OCI-LY7 (cell line): ENCODE measurements around the gene CCDC91. TPM values are rescaled to one million over a fixed set of nuclear protein-coding genes. Genes with fewer than 3 reads are reported as not detected.
"Not testable (repeated sequence)": the region's sequence is repeated elsewhere in the genome, so short reads cannot be mapped to it uniquely, and the experiment has no call there.

Source experiments
- BruUV-seq: library from RNA; stranded (reverse); fragments of 400-500 nt; replicated peaks from 2 replicates; lab custom pipeline; 2021; lab: Mats Ljungman, UMichigan
- CTCF ChIA-PET: fragments of 300-600 bp; sonication (Branson Sonifier 250); formaldehyde crosslinking; loops from one replicate; lab custom pipeline; 2022; ENCODE audit warnings: antibody characterized with exemption; ENCODE audit not compliant: unreplicated experiment; lab: Charles Lee
- POLR2A ChIA-PET: fragments of 300-600 bp; sonication (Branson Sonifier 250); formaldehyde crosslinking; loops from one replicate; lab custom pipeline; 2022; ENCODE audit warnings: antibody characterized with exemption; lab: Charles Lee
- DNase-seq: peaks from one replicate; pipeline ENCODE4 v3.0.0-alpha.2; 2015; ENCODE audit warnings: low spot score
- H2AFZ ChIP-seq: fragments of 200-600 bp; sonication (generic), shearing (Covaris generic); 2 replicates; pipeline ENCODE4 v1.6.1; 2014; ENCODE audit warnings: mild to moderate bottlenecking, antibody characterized with exemption, low read length, moderate library complexity
- H3K27ac ChIP-seq: fragments of 200-600 bp; sonication (generic); 2 replicates; pipeline ENCODE4 v1.5.1; 2014; ENCODE audit warnings: mixed run types, low read depth, mild to moderate bottlenecking, moderate library complexity, low read length, inconsistent platforms; ENCODE audit not compliant: poor library complexity, severe bottlenecking
- H3K36me3 ChIP-seq: fragments of 200-600 bp; sonication (generic); 2 replicates; pipeline ENCODE4 v1.6.1; 2014; ENCODE audit warnings: mild to moderate bottlenecking, antibody characterized with exemption, low read length, moderate library complexity, mixed read lengths; ENCODE audit not compliant: insufficient read depth
- H3K4me1 ChIP-seq: fragments of 200-600 bp; sonication (generic); 2 replicates; pipeline ENCODE4 v1.5.1; 2014; ENCODE audit warnings: mild to moderate bottlenecking, low read length; ENCODE audit not compliant: insufficient read depth, poor library complexity, severe bottlenecking
- H3K4me2 ChIP-seq: fragments of 200-600 bp; sonication (generic); 2 replicates; pipeline ENCODE4 v1.6.1; 2014; ENCODE audit warnings: mild to moderate bottlenecking, low read length
- H3K4me3 ChIP-seq: fragments of 200-600 bp; sonication (generic); 2 replicates; pipeline ENCODE4 v1.5.1; 2014; ENCODE audit warnings: mild to moderate bottlenecking, low read depth, low read length; ENCODE audit not compliant: poor library complexity, severe bottlenecking
- H3K79me2 ChIP-seq: fragments of 200-600 bp; sonication (generic); 2 replicates; pipeline ENCODE4 v1.6.1; 2016; ENCODE audit warnings: low read depth, mild to moderate bottlenecking, low read length, moderate library complexity, mixed read lengths; ENCODE audit not compliant: insufficient read depth
- H3K9me2 ChIP-seq: fragments of 200-600 bp; sonication (generic); 2 replicates; pipeline ENCODE4 v1.6.1; 2016; ENCODE audit warnings: mild to moderate bottlenecking, low read length, mixed read lengths; ENCODE audit not compliant: insufficient read depth
- H3K9me3 ChIP-seq: fragments of 200-600 bp; sonication (generic); 2 replicates; pipeline ENCODE4 v1.6.1; 2014; ENCODE audit warnings: mild to moderate bottlenecking, mixed run types, low read length, mixed read lengths
- H4K20me1 ChIP-seq: fragments of 200-600 bp; sonication (generic); 2 replicates; pipeline ENCODE4 v1.6.1; 2014; ENCODE audit warnings: mild to moderate bottlenecking, antibody characterized with exemption, low read length, moderate library complexity, mixed read lengths; ENCODE audit not compliant: insufficient read depth
- CTCF ChIP-seq: fragments of 200-600 bp; sonication (generic); conservative IDR thresholded peaks from 2 replicates; pipeline ENCODE4 v1.5.1; 2014; ENCODE audit warnings: mild to moderate bottlenecking, antibody characterized with exemption, low read length, moderate library complexity, mixed read lengths
- EZH2phosphoT487 ChIP-seq: fragments of 200-600 bp; sonication (generic); IDR thresholded peaks from 2 replicates; pipeline ENCODE4 v1.6.1; 2018; ENCODE audit warnings: low read depth, borderline replicate concordance, mild to moderate bottlenecking, mixed run types, antibody characterized with exemption, low read length, moderate library complexity, mixed read lengths
- intact Hi-C: fragments of 100-400 bp; cut with micrococcal nuclease; formaldehyde crosslinking; loops from one replicate; pipeline ENCODE4 v1.10.0; 2022; ENCODE audit not compliant: unreplicated experiment
- total RNA-seq, 2 experiments: library from RNA; depleted of rRNA in 1 of 2; stranded (reverse); fragments of >200 nt in 1 of 2; shearing (Covaris generic) in 1 of 2; gene quantifications; 2 replicates each; pipeline ENCODE4 v1.2.3, GENCODE V29; 2014 to 2022

CCDC91 gene
- total RNA-seq, 2 experiments from 2014 or later, result 15.8 to 23.8 TPM

DNA sequence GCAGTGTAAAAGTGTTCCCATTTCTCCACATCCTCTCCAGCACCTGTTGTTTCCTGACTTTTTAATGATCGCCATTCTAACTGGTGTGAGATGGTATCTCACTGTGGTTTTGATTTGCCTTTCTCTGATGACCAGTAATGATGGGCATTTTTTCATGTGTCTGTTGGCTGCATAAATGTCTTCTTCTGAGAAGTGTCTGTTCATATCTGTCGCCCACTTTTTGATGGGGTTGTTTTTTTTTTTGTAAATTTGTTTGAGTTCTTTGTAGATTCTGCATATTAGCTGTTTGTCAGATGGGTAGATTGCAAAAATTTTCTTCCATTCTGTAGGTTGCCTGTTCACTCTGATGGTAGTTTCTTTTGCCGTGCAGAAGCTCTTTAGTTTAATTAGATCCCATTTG lies 140.0 kb downstream of the CCDC91 start:
- H3K27ac ChIP-seq, DNase-seq, H3K4me2 ChIP-seq, H3K4me3 ChIP-seq, H3K79me2 ChIP-seq, H3K9me3 ChIP-seq, BruUV-seq, CTCF ChIA-PET, H3K4me1 ChIP-seq, H3K9me2 ChIP-seq, H4K20me1 ChIP-seq, H3K36me3 ChIP-seq, H2AFZ ChIP-seq, intact Hi-C loops: not testable (repeated sequence)
- POLR2A ChIA-PET, result interaction anchor here (0.6 kb wide), 1 partner anchor 1589 kb away, joined by 5 read pairs; no protein-coding TSS in a partner anchor

DNA sequence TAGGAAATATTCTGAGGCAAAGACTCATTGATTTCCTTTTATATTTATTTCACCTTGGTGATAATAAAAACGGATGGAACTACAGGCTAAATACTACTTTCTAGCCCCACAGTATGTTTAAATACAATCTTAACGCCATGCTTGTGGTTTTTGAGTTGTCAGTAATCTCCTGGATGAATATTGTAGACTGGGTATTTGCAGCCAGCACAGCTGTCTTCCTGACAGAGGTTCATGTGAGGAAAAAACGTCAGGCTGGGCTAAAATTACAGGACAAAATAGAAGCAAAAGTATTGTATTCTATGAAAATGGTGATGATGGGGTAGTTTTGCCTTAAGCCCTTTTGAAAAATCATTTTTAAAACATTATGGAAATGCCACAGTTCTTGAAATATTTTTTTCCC lies 140.9 kb downstream of the CCDC91 start:
- Histone ChIP-seq H3K4me3 (no peak overlapping the region), H3K4me2 (no peak overlapping the region), H3K9me3 (no peaks in the 10 kb centered on the region), H4K20me1 (no peaks in the 10 kb centered on the region), H2AFZ (no peak overlapping the region), H3K27ac (no peak overlapping the region), H3K36me3 (no peaks in the 10 kb centered on the region; the same call in 1 of the 2 replicates), H3K79me2 (no peaks in the 10 kb centered on the region), H3K4me1 (no peaks in the 10 kb centered on the region), H3K9me2 (no peaks in the 10 kb centered on the region; the same call in 1 of the 2 replicates)
- intact Hi-C loops, result no loop called here
- no TSS peak for BruUV-seq
- ChIA-PET CTCF (no interaction called here), POLR2A (no interaction called here)
- no peak for DNase-seq
- TF ChIP-seq EZH2phosphoT487 (no peak), CTCF (no peak)

- TF ChIP-seq CTCF (no peak), EZH2phosphoT487 (no peak)
- BruUV-seq, result no TSS peak
- Histone ChIP-seq H3K9me2 (no peaks in the 10 kb centered on the region), H3K4me2 (no peak overlapping the region), H3K9me3 (no peaks in the 10 kb centered on the region), H4K20me1 (no peaks in the 10 kb centered on the region; the same call in 1 of the 2 replicates), H3K27ac (no peak overlapping the region), H3K36me3 (no peaks in the 10 kb centered on the region), H3K4me3 (no peak overlapping the region), H3K79me2 (no peaks in the 10 kb centered on the region), H3K4me1 (no peaks in the 10 kb centered on the region), H2AFZ (no peak overlapping the region)
- DNase-seq, result no peak
- CTCF ChIA-PET, result no interaction called here
- POLR2A ChIA-PET, result interaction anchor here (0.5 to 0.7 kb wide), 2 partner anchors 51 to 195 kb away, joined by 3 read pairs; no protein-coding TSS in a partner anchor
- intact Hi-C loops, result no loop called here
Observed at GRCh38 chr12:28340261-28341045, 150.2 kb downstream of the CCDC91 start.
